ENCODE data around the gene MFAP5. TPM values are rescaled to one million over a fixed set of nuclear protein-coding genes. Genes with fewer than 3 reads are reported as not detected.

MFAP5 gene
- polyA plus RNA-seq, 3 donors: not detected

DNA sequence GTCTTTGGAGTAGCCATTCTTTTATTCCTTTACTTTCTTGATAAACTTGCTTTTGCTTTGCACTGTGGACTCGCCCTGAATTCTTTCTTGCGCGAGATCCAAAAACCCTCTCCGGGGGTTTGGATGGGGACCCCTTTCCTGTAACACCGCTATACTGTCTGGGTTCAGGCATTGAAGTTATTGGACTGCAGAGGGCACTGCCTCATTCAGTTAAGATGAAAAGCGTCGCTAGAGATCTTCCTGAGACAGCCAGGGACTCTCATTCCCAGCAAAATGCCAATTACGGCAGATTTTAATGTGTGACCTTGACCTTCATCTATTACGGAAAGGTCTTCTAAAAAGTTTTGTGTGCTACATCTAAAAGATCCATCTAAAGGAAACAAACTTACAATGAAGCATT lies 17.9 kb upstream of the MFAP5 start:
- Histone ChIP-seq H3K36me3 (replicated peaks in 1 of 2; ENCODE audit: control insufficient read depth in 1 of 2, insufficient read depth in 2 of 2, low read length in 2 of 2) (no peaks in the 10 kb centered on the region), H3K4me1 (ENCODE audit: control insufficient read depth in 1 of 2, insufficient read depth in 2 of 2, low read length in 2 of 2) (peaks cover 7 to 9% of the 10 kb centered on the region in 2 donors), H3K27me3 (ENCODE audit: control insufficient read depth in 2 of 2, insufficient read depth in 2 of 2, low read length in 2 of 2) (no peaks in the 10 kb centered on the region), H2AFZ (ENCODE audit: insufficient read depth, low read depth, low read length, poor library complexity, severe bottlenecking) (no peak overlapping the region), H3K4me3 (replicated peaks in 1 of 3; ENCODE audit: low read depth in 2 of 3, low read length in 3 of 3) (no peak overlapping the region), H4K20me1 (ENCODE audit: insufficient read depth, low read length) (no peaks in the 10 kb centered on the region), H3K27ac (ENCODE audit: low read depth in 1 of 2, low read length in 2 of 2) (no peak overlapping the region), H3K79me2 (ENCODE audit: insufficient read depth, low read length) (no peaks in the 10 kb centered on the region), H3K9ac (ENCODE audit: insufficient read depth, low read length, poor library complexity, severe bottlenecking) (no peak overlapping the region), H3K9me3 (replicated peaks in 1 of 2; ENCODE audit: control insufficient read depth in 1 of 2, insufficient read depth in 1 of 2, low read length in 2 of 2) (no peaks in the 10 kb centered on the region), H3K4me2 (replicated peaks; ENCODE audit: extremely low read depth, low read length, poor library complexity, severe bottlenecking) (no peak overlapping the region)
- Mint-ChIP-seq H3K9me3 (peaks cover 0 to 5% (median 3%) of the 10 kb centered on the region in 7 donors), H3K27me3 (ENCODE audit: low read depth in 3 of 3) (peaks cover 0 to 3% (median 0%) of the 10 kb centered on the region in 3 donors), H3K4me1 (peaks cover 21% of the 10 kb centered on the region), H3K4me3 (no peak overlapping the region), H3K36me3 (no peaks in the 10 kb centered on the region), H3K27ac (peak overlapping the region in 4 of 7 donors; percentile 46 to 69 (median 58))
- intact Hi-C loops (cut with micrococcal nuclease): loop anchor here (5.0 to 10.0 kb wide), 4 partner anchors 174 to 357 kb away; no protein-coding TSS in a partner anchor
- DNase-seq: no peak
- TF ChIP-seq, protein P1, sequence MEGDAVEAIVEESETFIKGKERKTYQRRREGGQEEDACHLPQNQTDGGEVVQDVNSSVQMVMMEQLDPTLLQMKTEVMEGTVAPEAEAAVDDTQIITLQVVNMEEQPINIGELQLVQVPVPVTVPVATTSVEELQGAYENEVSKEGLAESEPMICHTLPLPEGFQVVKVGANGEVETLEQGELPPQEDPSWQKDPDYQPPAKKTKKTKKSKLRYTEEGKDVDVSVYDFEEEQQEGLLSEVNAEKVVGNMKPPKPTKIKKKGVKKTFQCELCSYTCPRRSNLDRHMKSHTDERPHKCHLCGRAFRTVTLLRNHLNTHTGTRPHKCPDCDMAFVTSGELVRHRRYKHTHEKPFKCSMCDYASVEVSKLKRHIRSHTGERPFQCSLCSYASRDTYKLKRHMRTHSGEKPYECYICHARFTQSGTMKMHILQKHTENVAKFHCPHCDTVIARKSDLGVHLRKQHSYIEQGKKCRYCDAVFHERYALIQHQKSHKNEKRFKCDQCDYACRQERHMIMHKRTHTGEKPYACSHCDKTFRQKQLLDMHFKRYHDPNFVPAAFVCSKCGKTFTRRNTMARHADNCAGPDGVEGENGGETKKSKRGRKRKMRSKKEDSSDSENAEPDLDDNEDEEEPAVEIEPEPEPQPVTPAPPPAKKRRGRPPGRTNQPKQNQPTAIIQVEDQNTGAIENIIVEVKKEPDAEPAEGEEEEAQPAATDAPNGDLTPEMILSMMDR (IDR thresholded peaks at IDR 0.05): no peak
- WGBS (ENCODE audit: insufficient coverage): 96% methylated on average over 5 of the region's 9 CpGs

- no peak overlapping the region for H3K4me3 ChIP-seq (replicated peaks in 1 of 3; ENCODE audit: low read depth in 2 of 3, low read length in 3 of 3)
- WGBS (ENCODE audit: insufficient coverage): 94% methylated on average over 2 of the region's 3 CpGs
- Mint-ChIP-seq H3K27ac (no peak overlapping the region), H3K36me3 (no peaks in the 10 kb centered on the region), H3K27me3 (ENCODE audit: low read depth in 3 of 3) (peaks cover 0 to 3% (median 0%) of the 10 kb centered on the region in 3 donors), H3K9me3 (peaks cover 0 to 5% (median 4%) of the 10 kb centered on the region in 7 donors), H3K4me1 (peaks cover 21% of the 10 kb centered on the region), H3K4me3 (no peak overlapping the region)
- no peak overlapping the region for H3K27ac ChIP-seq (ENCODE audit: low read depth in 1 of 2, low read length in 2 of 2)
- no peaks in the 10 kb centered on the region for H3K27me3 ChIP-seq (ENCODE audit: control insufficient read depth in 2 of 2, insufficient read depth in 2 of 2, low read length in 2 of 2)
- no peak for DNase-seq
- H3K79me2 ChIP-seq (ENCODE audit: insufficient read depth, low read length): no peaks in the 10 kb centered on the region
- no peaks in the 10 kb centered on the region for H3K9me3 ChIP-seq (replicated peaks in 1 of 2; ENCODE audit: control insufficient read depth in 1 of 2, insufficient read depth in 1 of 2, low read length in 2 of 2)
- intact Hi-C loops (cut with micrococcal nuclease): no loop called here
- no peaks in the 10 kb centered on the region for H3K36me3 ChIP-seq (replicated peaks in 1 of 2; ENCODE audit: control insufficient read depth in 1 of 2, insufficient read depth in 2 of 2, low read length in 2 of 2)
- TF ChIP-seq, protein P1 (IDR thresholded peaks at IDR 0.05): no peak
- H2AFZ ChIP-seq (ENCODE audit: insufficient read depth, low read depth, low read length, poor library complexity, severe bottlenecking): no peak overlapping the region
- no peaks in the 10 kb centered on the region for H4K20me1 ChIP-seq (ENCODE audit: insufficient read depth, low read length)
- peaks cover 12 to 14% of the 10 kb centered on the region in 2 donors for H3K4me1 ChIP-seq (ENCODE audit: control insufficient read depth in 1 of 2, insufficient read depth in 2 of 2, low read length in 2 of 2)
- no peak overlapping the region for H3K4me2 ChIP-seq (replicated peaks; ENCODE audit: extremely low read depth, low read length, poor library complexity, severe bottlenecking)
- H3K9ac ChIP-seq (ENCODE audit: insufficient read depth, low read length, poor library complexity, severe bottlenecking): no peak overlapping the region
Observed at GRCh38 chr12:8678661-8679111, 16.1 kb upstream of the MFAP5 start.

Measured in CD14-positive monocyte (primary cell).